EH (cell line): ENCODE measurements around the gene PMS1.
A peak's percentile ranks its signal among the peaks of the same experiment; 100 is the strongest.
"Not testable (repeated sequence)": the region's sequence is repeated elsewhere in the genome, so short reads cannot be mapped to it uniquely, and the experiment has no call there.

Experiments
- DNase-seq: peaks from one replicate; pipeline ENCODE4 v3.0.0-alpha.2; 2015; ENCODE audit warnings: low read depth

Gene PMS1

GRCh38 chr2:189865826-189866225, 81.6 kb downstream of the PMS1 start:
- no peak for DNase-seq

DNA sequence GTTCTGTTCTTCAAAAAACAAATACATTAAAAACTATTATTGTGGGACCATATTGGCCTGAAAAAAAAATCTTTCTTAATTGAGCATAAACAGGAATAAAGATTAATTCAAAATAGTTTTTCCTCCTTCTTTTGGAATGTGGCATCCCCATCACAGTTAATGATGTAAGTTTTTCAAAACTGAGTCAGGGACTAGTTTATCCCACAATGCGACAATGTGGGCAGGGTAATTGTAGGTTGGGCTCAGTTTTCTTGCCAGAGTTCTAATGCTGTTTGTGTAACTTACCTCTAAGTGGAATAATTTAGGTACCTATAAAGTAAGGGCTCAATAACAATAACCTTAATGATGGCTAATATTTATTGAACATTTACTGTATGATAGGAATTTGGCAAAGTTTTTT, 82.0 kb downstream of the PMS1 start:
- peak; percentile 36 for DNase-seq

GRCh38 chr2:189868896-189869295, 84.6 kb downstream of the PMS1 start:
- DNase-seq, result no peak

- no peak for DNase-seq
These were observed 86.3 kb downstream of the PMS1 start for GRCh38 chr2:189870381-189871085.

DNA sequence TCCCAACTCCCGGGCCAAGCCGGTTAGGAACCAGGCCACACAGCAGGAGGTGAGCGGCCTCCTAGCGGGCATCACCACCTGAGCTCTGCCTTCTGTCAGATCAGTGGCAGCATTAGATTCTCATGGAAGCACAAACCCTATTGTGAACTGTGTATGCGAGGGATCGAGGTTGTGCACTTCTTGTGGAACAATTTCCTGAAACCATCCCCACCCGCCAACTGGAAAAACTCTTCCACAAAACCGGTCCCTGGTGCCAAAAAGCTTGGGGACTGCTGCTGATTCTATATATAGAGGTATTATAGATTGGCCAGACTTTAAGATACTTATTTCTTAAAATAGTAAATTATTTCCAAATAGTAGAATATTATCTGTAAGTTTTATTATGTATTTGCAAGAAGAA, 89.4 kb downstream of the PMS1 start:
- no peak for DNase-seq

DNA sequence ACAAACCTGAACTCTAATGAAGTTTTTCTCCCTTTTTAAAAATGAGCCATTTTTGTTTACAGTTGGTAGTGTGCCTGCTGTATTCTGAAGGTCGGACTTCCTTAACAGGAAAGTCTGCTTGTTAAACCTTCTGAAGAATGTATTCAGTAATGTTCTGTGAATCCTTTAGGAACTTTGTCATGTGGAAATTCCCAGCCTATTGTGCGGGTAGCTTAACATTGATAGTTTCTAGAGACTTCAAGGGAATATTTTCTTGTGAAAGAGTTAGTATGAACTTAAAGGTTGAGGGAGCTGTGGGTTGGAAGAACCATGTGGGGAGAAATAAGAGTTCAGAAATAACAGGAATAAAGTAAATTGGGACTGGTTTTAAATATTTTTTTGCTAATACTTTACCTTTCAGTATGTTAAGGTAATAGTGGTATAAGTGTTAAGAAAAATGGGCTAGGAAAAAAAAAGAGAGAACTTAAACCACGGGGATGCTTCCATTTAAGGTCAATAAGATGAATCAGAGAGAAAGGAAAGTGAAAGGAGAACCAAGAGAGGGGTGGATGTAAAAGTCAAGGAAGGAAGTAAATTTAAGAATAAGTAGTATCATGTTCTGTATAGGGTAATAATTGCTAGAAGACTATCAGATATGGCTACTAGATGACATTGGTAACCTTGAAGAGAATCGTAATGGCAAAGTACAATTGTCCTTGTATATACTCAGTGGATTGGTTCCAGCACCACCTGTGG, 90.5 kb downstream of the PMS1 start:
- DNase-seq, result no peak

DNA sequence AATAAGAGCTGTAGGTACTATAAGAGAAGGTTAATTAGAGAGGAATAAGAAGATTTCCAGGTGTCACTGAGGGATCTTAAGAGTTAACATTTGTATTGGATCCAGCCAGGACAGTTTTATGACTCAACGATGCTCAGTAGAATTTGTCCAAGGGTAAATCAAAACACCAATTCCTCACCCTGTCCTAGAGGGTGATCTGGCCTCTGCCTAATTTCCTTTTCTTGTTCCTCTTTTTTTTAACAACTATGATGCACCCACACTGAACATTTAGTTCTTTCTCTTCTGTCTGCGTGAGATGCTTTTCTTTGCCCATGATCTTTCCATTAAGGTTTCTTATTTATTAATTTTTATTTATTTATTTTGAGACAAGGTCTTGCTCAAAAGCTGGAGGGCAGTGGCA, 92.0 kb downstream of the PMS1 start:
- DNase-seq, result no peak

- DNase-seq, result no peak
These were observed 95.4 kb downstream of the PMS1 start for GRCh38 chr2:189879716-189880081.

- DNase-seq, result no peak
These were observed 96.2 kb downstream of the PMS1 start for GRCh38 chr2:189880429-189880828.

DNA sequence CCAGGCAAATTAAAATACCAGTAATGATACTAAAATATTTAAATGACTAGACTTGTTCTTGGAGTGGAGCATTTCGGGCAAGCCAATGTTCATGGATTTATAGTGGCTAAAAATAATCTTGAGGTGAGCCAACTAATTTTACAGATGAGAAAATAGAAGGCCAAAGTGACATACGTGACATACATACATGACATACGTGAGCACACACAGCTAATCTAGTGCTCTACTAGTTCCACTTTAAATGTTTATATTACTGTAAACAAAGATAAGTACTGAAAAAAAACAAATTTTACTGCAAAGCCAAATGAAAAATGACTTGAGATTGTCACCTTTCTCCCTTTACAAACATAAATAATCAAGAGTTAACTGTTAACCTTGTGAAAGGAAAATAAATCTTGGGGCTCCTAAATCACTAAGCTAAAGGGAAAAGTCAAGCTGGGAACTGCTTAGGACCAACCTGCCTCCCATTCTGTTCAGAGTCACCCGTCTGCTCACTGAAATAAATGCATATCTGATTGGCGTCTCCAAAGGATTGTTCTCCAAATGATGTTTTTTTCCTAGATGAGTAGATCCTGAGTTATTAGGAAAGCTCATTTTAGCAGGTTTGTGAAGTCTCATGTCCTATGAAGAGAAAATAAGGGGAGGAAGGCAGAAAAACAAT, 96.7 kb downstream of the PMS1 start:
- DNase-seq, result no peak

GRCh38 chr2:189885368-189885767, 101.1 kb downstream of the PMS1 start:
- no peak for DNase-seq

DNA sequence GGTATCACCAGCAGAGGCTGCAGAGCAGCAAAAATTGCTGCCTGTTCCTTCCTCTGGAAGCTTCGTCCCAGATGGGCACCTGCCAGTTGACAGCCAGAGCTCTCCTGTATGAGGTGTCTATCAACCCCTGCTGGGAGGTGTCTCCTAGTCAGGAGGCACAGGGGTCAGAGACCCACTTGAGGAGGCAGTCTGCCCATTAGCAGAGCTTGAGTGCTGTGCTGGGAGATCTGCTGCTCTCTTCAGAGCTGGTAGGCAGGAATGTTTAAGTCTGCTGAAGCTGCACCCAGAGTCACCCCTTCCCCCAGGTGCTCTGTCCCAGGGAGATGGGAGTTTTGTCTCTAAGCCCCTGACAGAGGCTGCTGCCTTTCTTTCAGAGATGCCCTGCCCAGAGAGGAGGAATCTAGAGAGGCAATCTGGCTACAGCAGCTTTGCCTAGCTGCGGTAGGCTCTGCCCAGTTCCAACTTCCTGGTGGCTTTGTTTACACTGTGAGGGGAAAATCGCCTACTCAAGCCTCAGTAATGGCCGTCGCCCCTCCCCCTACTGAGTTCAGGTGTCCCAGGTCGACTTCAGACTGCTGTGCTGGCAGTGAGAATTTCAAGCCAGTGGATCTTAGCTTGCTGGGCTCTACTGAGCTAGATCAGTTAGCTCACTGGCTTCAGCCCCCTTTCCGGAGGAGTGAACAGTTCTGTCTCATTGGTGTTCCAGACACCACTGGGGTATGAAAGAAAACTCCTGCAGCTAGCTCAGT, 108.5 kb downstream of the PMS1 start:
- not testable (repeated sequence) for DNase-seq

DNA sequence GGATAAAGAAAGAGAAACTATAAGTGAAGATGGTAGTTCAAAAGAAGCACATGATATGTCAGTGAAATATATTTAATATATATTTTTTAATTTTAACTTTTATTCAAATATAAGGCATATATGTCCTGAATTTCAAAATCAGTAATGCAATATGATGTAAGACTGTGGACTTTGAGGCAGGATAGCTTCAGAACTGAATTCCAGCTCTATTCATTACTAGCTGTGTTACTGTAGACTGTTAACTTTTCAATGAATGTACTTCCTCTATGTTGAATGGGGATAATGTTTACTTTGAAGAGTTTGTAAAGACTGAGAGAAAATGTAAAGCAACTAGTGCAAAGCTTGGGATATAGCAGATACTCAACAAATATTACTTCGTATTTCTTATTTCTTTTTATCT, 112.6 kb downstream of the PMS1 start:
- DNase-seq, result no peak

DNA sequence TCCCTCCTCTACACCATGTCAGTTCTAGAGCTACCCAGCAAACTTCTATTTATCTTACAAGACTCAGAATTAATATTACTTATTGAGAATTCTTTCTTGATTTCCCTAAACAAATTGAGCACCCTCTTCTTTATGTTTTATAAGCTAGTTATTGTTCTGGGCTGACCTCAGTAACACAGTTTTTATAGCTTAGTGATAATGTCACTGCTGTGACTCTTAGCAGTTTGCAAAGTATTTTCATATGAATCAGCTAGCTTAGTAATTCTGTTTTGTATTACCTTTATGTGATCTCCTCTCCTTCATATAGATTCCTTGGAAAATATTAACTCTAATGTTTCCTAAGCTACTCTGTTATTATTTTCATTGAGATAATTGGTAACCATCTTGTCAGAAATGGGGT, 114.9 kb downstream of the PMS1 start:
- no peak for DNase-seq

DNA sequence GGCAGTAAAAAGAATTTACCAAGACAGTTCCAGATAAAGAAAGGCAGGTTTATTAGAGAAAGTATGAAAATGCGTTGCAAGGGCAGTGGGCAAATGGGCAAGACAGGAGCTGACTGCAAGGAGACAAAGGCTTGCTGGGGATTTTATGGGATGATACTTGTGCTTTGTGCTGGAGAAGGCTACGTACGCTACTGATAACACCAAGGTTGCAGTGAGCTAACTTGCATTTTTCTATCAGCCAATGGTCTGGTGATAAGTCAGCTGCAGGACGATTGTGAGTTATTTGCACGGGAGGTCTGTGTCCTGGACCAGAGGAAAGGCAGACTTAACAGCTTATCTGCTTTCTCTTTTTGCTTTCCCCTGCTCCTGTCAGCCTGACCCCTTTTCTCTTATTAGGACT, 116.5 kb downstream of the PMS1 start:
- no peak for DNase-seq

- DNase-seq, result no peak
These were observed 117.4 kb downstream of the PMS1 start for GRCh38 chr2:189901664-189902063.

- no peak for DNase-seq
These were observed 129.6 kb downstream of the PMS1 start for GRCh38 chr2:189913821-189914220.

GRCh38 chr2:189916651-189917050, 132.4 kb downstream of the PMS1 start:
- no peak for DNase-seq
